ENCODE results near the gene ZNF391. TPM values are rescaled to one million over a fixed set of nuclear protein-coding genes. Genes with fewer than 3 reads are reported as not detected.

ZNF391 gene
- total and polyA plus RNA-seq, 4 donors = 0.14 to 0.61 (median 0.27) TPM

DNA sequence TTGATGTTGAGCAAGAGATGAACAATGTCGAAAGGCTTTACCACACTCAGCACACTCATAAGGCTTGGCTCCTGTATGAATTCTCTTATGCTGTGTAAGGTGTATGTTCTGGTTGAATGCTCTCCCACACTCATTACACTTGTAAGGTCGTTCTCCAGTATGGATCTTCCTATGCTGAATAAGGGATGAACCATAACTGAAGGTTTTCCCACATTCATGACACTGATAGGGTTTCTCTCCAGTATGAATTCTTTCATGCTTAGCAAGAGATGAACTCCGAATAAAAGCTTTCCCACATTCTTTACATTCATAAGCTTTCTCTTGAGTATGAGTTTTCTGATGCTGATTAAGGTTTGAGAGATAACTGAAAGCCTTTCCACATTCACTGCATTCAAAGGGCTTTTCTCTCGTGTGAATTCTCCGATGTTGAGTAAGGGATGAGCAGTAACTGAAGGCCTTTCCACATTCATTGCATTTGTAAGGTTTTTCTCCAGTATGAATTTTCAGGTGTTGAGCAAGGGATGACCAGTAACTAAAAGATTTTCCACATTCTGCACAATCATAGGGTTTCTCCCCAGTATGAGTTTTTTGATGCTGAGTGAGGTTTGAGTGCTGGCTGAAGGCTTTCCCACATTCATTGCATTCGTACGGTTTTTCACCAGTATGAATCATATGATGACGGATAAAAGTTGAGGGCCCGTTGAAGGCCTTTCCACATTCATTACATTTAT is 63.3 kb downstream of the ZNF391 start:
- WGBS = 97% methylated on average over 9 of the region's 9 CpGs
- no peak for DNase-seq (ENCODE audit: low spot score)
- TF ChIP-seq TAF1 (conservative IDR thresholded peaks at IDR 0.05) = no peak
- TF ChIP-seq NR2F2 (IDR thresholded peaks at IDR 0.05) = no peak
- no peak for TF ChIP-seq REST (IDR thresholded peaks at IDR 0.05)
- TF ChIP-seq, protein P1, sequence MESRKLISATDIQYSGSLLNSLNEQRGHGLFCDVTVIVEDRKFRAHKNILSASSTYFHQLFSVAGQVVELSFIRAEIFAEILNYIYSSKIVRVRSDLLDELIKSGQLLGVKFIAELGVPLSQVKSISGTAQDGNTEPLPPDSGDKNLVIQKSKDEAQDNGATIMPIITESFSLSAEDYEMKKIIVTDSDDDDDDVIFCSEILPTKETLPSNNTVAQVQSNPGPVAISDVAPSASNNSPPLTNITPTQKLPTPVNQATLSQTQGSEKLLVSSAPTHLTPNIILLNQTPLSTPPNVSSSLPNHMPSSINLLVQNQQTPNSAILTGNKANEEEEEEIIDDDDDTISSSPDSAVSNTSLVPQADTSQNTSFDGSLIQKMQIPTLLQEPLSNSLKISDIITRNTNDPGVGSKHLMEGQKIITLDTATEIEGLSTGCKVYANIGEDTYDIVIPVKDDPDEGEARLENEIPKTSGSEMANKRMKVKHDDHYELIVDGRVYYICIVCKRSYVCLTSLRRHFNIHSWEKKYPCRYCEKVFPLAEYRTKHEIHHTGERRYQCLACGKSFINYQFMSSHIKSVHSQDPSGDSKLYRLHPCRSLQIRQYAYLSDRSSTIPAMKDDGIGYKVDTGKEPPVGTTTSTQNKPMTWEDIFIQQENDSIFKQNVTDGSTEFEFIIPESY (IDR thresholded peaks at IDR 0.05) = no peak
- TF ChIP-seq YY1 (IDR thresholded peaks at IDR 0.05) = no peak
- no peak for TF ChIP-seq EGR1 (IDR thresholded peaks at IDR 0.05; ENCODE audit: low read depth in 2 of 2)
- TF ChIP-seq, protein P2, sequence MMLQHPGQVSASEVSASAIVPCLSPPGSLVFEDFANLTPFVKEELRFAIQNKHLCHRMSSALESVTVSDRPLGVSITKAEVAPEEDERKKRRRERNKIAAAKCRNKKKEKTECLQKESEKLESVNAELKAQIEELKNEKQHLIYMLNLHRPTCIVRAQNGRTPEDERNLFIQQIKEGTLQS (IDR thresholded peaks at IDR 0.05) = no peak
- Histone ChIP-seq H3K9ac (ENCODE audit: low read depth in 1 of 2, low read length in 2 of 2) (no peak overlapping the region), H3K27ac (ENCODE audit: low read depth in 1 of 2, low read length in 2 of 2) (no peak overlapping the region), H3K27me3 (ENCODE audit: control insufficient read depth in 4 of 4, insufficient read depth in 4 of 4, low read length in 3 of 4) (no peaks in the 10 kb centered on the region), H3K9me3 (ENCODE audit: control insufficient read depth in 4 of 4, low read length in 3 of 4) (peaks cover 47 to 91% (median 70%) of the 10 kb centered on the region in 4 donors), H3K36me3 (ENCODE audit: control insufficient read depth in 4 of 4, insufficient read depth in 3 of 4, low read depth in 1 of 4, low read length in 3 of 4) (peaks cover 16 to 64% (median 53%) of the 10 kb centered on the region in 4 donors), H3K4me3 (ENCODE audit: low read depth in 1 of 3, low read length in 3 of 3) (peak overlapping the region in 2 of 3 donors; percentile 21 to 54), H3K4me1 (ENCODE audit: control insufficient read depth in 4 of 4, insufficient read depth in 4 of 4, low read length in 3 of 4) (no peaks in the 10 kb centered on the region)

GRCh38 chr6:27452496-27452897 is 63.9 kb downstream of the ZNF391 start:
- 98% methylated on average over 3 of the region's 3 CpGs for WGBS
- Histone ChIP-seq H3K36me3 (ENCODE audit: control insufficient read depth in 4 of 4, insufficient read depth in 3 of 4, low read depth in 1 of 4, low read length in 3 of 4) (peaks cover 16 to 71% (median 59%) of the 10 kb centered on the region in 4 donors), H3K9me3 (ENCODE audit: control insufficient read depth in 4 of 4, low read length in 3 of 4) (peaks cover 47 to 97% (median 72%) of the 10 kb centered on the region in 4 donors), H3K4me1 (ENCODE audit: control insufficient read depth in 4 of 4, insufficient read depth in 4 of 4, low read length in 3 of 4) (no peaks in the 10 kb centered on the region), H3K27ac (ENCODE audit: low read depth in 1 of 2, low read length in 2 of 2) (no peak overlapping the region), H3K9ac (ENCODE audit: low read depth in 1 of 2, low read length in 2 of 2) (no peak overlapping the region), H3K27me3 (ENCODE audit: control insufficient read depth in 4 of 4, insufficient read depth in 4 of 4, low read length in 3 of 4) (no peaks in the 10 kb centered on the region), H3K4me3 (ENCODE audit: low read depth in 1 of 3, low read length in 3 of 3) (peak overlapping the region in 2 of 3 donors; percentile 54 to 55)
- no peak for DNase-seq (ENCODE audit: low spot score)
- TF ChIP-seq GABPA (IDR thresholded peaks at IDR 0.05 in 1 of 2, conservative IDR thresholded peaks at IDR 0.05 in 1 of 2) = no peak
- TF ChIP-seq, protein P1 (IDR thresholded peaks at IDR 0.05) = no peak
- TF ChIP-seq HNF4A (conservative IDR thresholded peaks at IDR 0.05) = no peak
- TF ChIP-seq TAF1 (conservative IDR thresholded peaks at IDR 0.05) = no peak
- TF ChIP-seq YY1 (IDR thresholded peaks at IDR 0.05) = no peak

Small RNA genes lying within 50 kb of the gene (small RNA-seq; reads per million reads assigned to genes)
- gene MCFD2P1 = not detected

Other genes starting within 250 kb of the ZNF391 start
- gene PRSS16, start 141.1 kb upstream of the ZNF391 start, total RNA-seq = under 1 TPM in 1 of 2 donors, not detected in 1; 0.42 TPM
- under 1 TPM in 1 of 2 donors, not detected in 1; 0.06 TPM for gene PRSS16, start 141.1 kb upstream of the ZNF391 start, polyA plus RNA-seq
- gene POM121L2, start 76.5 kb upstream of the ZNF391 start, total RNA-seq = not detected
- gene POM121L2, start 76.5 kb upstream of the ZNF391 start, polyA plus RNA-seq = not detected
- 1 to 10 TPM; 2.3 to 4.4 TPM for gene ZNF184, start 84.3 kb downstream of the ZNF391 start, total RNA-seq
- gene ZNF184, start 84.3 kb downstream of the ZNF391 start, polyA plus RNA-seq = under 1 TPM; 0.80 to 0.89 TPM

Data from liver (tissue), 10 donors.